Thyroid gland (tissue), 4 donors: ENCODE results near the gene TRIM27. TPM values are rescaled to one million over a fixed set of nuclear protein-coding genes. Genes with fewer than 3 reads are reported as not detected.
A peak's percentile ranks its signal among the peaks of the same experiment; 100 is the strongest.

Experiments used
- DNase-seq, 2 donors: peaks; one replicate each; pipeline ENCODE4 v3.0.0-alpha.2; 2019
- H3K27ac ChIP-seq, 3 donors: fragments of 200-600 bp; sonication (generic); 1 replicate in 2 of 3; 2 replicates in 1 of 3; pipeline ENCODE4 v1.5.1; 2016 to 2019; ENCODE audit warnings: mild to moderate bottlenecking in 1 of 3, moderate library complexity in 1 of 3
- H3K27me3 ChIP-seq: fragments of 200-600 bp; sonication (generic); one replicate; pipeline ENCODE4 v1.5.1; 2019
- H3K36me3 ChIP-seq, 2 donors: fragments of 200-600 bp; sonication (generic); one replicate each; pipeline ENCODE4 v1.5.1; 2016 to 2019
- H3K4me1 ChIP-seq, 2 donors: fragments of 200-600 bp; sonication (generic); one replicate each; pipeline ENCODE4 v1.5.1; 2017 to 2019
- H3K4me3 ChIP-seq, 3 donors: fragments of 200-600 bp; sonication (generic); replicated peaks in 1 of 3; 1 replicate in 2 of 3; 2 replicates in 1 of 3; pipeline ENCODE4 v1.5.1; 2016; ENCODE audit warnings: mild to moderate bottlenecking in 1 of 3
- H3K9me3 ChIP-seq: fragments of 200-600 bp; sonication (generic); one replicate; pipeline ENCODE4 v1.5.1; 2017
- CTCF ChIP-seq, 6 experiments: fragments of 200-600 bp in 3 of 6; fragments of 450-650 bp in 3 of 6; sonication (generic) in 3 of 6; IDR thresholded peaks; one replicate each; pipeline ENCODE4 v1.5.1; 2016 to 2019; ENCODE audit warnings: antibody characterized with exemption in 6 of 6, mild to moderate bottlenecking in 2 of 6, inconsistent platforms in 1 of 6, moderate library complexity in 1 of 6
- POLR2A ChIP-seq, 2 donors: fragments of 450-650 bp; IDR thresholded peaks; one replicate each; pipeline ENCODE4 v1.6.1; 2017; ENCODE audit warnings: antibody characterized with exemption in 2 of 2, mild to moderate bottlenecking in 2 of 2, moderate library complexity in 1 of 2
- WGBS, 2 donors: methylation state at CpG; one replicate each; pipeline ENCODE4 v1.1.5; 2017; 5-methylcytosine and 5-hydroxymethylcytosine counted together
- intact Hi-C: fragments of 100-400 bp; cut with DNase I; formaldehyde crosslinking; loops from one replicate; pipeline ENCODE4 v1.15.1; 2023
- total RNA-seq, 4 donors: library from RNA; depleted of rRNA; stranded (reverse); fragments of >200 nt; gene quantifications; one replicate each; pipeline ENCODE4 v1.2.3, GENCODE V29; 2016

Gene TRIM27
- total RNA-seq, 4 donors from 2014 or later, result 57.1 to 73.2 (median 66.7) TPM

GRCh38 chr6:28945349-28945748, 21.6 kb upstream of the TRIM27 start:
- no peak overlapping the region for H3K27ac ChIP-seq
- H3K27me3 ChIP-seq, result no peaks in the 10 kb centered on the region
- intact Hi-C loops, result no loop called here
- no peak for DNase-seq
- TF ChIP-seq POLR2A (IDR thresholded peaks at IDR 0.05), result no peak
- no peak for TF ChIP-seq CTCF (IDR thresholded peaks at IDR 0.05)
- no peaks in the 10 kb centered on the region for H3K9me3 ChIP-seq
- H3K4me1 ChIP-seq, result peaks cover 13 to 21% of the 10 kb centered on the region in 2 donors
- no peak overlapping the region for H3K4me3 ChIP-seq
- H3K36me3 ChIP-seq, result no peaks in the 10 kb centered on the region
- WGBS, 2 donors, result 92 to 99% methylated on average over 3 of the region's 3 CpGs

GRCh38 chr6:28944412-28944865, 20.7 kb upstream of the TRIM27 start:
- peak; percentile 26 to 38 for DNase-seq
- peaks cover 13 to 21% of the 10 kb centered on the region in 2 donors for H3K4me1 ChIP-seq
- TF ChIP-seq POLR2A (IDR thresholded peaks at IDR 0.05) (no peak), CTCF (IDR thresholded peaks at IDR 0.05) (no peak)
- peak overlapping the region; percentile 27 to 53 (median 31) for H3K27ac ChIP-seq
- intact Hi-C loops, result loop anchor here (5.0 kb wide), 1 partner anchor 38 kb away; no protein-coding TSS in a partner anchor
- 19 to 21% methylated on average over 12 of the region's 12 CpGs for WGBS, 2 donors
- no peaks in the 10 kb centered on the region for H3K9me3 ChIP-seq
- H3K4me3 ChIP-seq, result peak overlapping the region in 1 of 3 donors; percentile 10
- no peaks in the 10 kb centered on the region for H3K27me3 ChIP-seq
- H3K36me3 ChIP-seq, result no peaks in the 10 kb centered on the region

- no peaks in the 10 kb centered on the region for H3K36me3 ChIP-seq
- peak overlapping the region in 1 of 3 donors; percentile 10 for H3K4me3 ChIP-seq
- H3K4me1 ChIP-seq, result peaks cover 13 to 21% of the 10 kb centered on the region in 2 donors
- peak overlapping the region; percentile 27 to 53 (median 31) for H3K27ac ChIP-seq
- TF ChIP-seq CTCF (IDR thresholded peaks at IDR 0.05) (no peak), POLR2A (IDR thresholded peaks at IDR 0.05) (no peak)
- no peaks in the 10 kb centered on the region for H3K27me3 ChIP-seq
- WGBS, 2 donors, result 12 to 13% methylated on average over 32 to 33 of the region's 33 CpGs
- intact Hi-C loops, result loop anchor here (5.0 kb wide), 1 partner anchor 39 kb away; no protein-coding TSS in a partner anchor
- peak; percentile 50 to 64 for DNase-seq
- no peaks in the 10 kb centered on the region for H3K9me3 ChIP-seq
Measured at GRCh38 chr6:28943557-28944411, 20.0 kb upstream of the TRIM27 start.

GRCh38 chr6:28943223-28943556, 19.4 kb upstream of the TRIM27 start:
- Histone ChIP-seq H3K36me3 (no peaks in the 10 kb centered on the region), H3K27me3 (no peaks in the 10 kb centered on the region), H3K27ac (no peak overlapping the region), H3K9me3 (no peaks in the 10 kb centered on the region), H3K4me3 (no peak overlapping the region), H3K4me1 (peaks cover 13 to 21% of the 10 kb centered on the region in 2 donors)
- intact Hi-C loops, result loop anchor here (5.0 kb wide), 1 partner anchor 39 kb away; no protein-coding TSS in a partner anchor
- DNase-seq, result no peak
- no peak for TF ChIP-seq POLR2A (IDR thresholded peaks at IDR 0.05)
- TF ChIP-seq CTCF (IDR thresholded peaks at IDR 0.05), result no peak
- WGBS, 2 donors, result 41 to 46% methylated on average over 6 of the region's 6 CpGs
